Mononuclear cell (primary cell): ENCODE data around the gene TMEM143. TPM values are rescaled to one million over a fixed set of nuclear protein-coding genes. Genes with fewer than 3 reads are reported as not detected.
"Not testable (repeated sequence)": the region's sequence is repeated elsewhere in the genome, so short reads cannot be mapped to it uniquely, and the experiment has no call there.

Source experiments
- H3K27me3 ChIP-seq: 2 replicates; pipeline ENCODE4 v1.6.0; 2011; ENCODE audit warnings: low read length, control low read depth; ENCODE audit not compliant: insufficient read depth
- H3K4me1 ChIP-seq: 2 replicates; pipeline ENCODE4 v1.5.1; 2011; ENCODE audit warnings: mild to moderate bottlenecking, low read length, control low read depth; ENCODE audit not compliant: insufficient read depth
- H3K4me3 ChIP-seq: 2 replicates; pipeline ENCODE4 v1.5.1; 2011; ENCODE audit warnings: mild to moderate bottlenecking, low read length, moderate library complexity
- H3K9me3 ChIP-seq: 2 replicates; pipeline ENCODE4 v1.5.1; 2011; ENCODE audit warnings: low read depth, mild to moderate bottlenecking, control low read depth, low read length
- total RNA-seq: library from RNA; depleted of rRNA; stranded (reverse); fragments of >200 nt; gene quantifications from one replicate; pipeline ENCODE4 v1.2.3, GENCODE V29; 2012

Gene TMEM143
- total RNA-seq, 1 donor, result 3.4 TPM

DNA sequence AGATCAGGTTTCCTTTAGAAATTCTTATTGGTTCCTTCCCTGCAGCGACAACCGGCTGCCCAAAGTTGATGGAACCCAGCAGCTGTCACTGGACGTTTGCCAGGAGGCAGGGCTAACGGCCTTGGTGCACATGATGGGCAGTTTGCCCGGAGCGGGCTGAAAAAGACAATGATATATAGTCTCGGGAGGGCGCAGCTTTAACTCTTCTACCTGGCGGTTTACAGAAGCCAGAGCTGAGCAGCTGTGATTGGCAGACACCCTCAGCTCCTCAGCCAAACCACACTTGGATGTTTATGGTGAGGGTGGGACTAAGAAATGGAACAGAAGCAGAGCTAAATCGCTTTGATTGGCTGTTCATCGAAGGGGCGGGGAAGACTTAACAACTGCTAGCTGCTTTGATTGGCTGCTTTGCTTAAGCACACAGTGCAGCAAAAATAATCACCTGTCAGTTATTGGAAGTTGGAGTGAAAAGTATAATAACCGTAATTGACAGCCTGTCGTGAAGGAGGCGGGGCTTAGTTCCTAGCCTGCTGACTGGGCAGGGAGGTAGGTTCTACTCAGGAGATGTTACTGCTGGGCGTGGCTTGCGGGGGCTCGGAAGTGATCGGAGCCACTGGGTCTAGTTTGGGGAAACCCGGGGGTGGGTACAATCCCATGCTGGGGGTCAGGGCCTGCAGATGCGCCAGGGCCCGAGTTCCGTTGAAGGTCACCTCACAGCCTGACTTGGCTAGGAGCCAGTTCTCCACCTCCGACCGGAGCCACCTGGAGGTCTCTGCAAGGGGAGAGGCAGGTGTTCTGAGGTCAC, 30.9 kb downstream of the TMEM143 start:
- H3K9me3 ChIP-seq, result no peaks in the 10 kb centered on the region
- peak overlapping the region; percentile 52 for H3K4me3 ChIP-seq
- H3K27me3 ChIP-seq, result no peaks in the 10 kb centered on the region
- peaks cover 64% of the 10 kb centered on the region for H3K4me1 ChIP-seq

DNA sequence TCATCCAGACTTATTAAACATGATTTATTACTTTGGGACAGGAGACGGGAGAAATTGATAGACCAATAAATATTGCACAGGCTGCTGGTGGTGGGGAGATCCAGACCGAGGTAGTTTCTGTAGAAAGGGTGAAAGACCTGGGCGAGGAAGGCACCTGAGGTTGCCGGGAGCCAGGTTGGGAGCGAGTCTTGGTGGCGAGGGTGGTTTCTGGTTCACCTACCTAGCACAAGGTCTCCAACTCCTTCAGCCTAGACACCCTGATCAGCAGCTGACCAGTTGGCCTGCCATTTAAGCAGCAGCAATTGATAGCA, 31.4 kb downstream of the TMEM143 start:
- H3K4me1 ChIP-seq, result peaks cover 70% of the 10 kb centered on the region
- peak overlapping the region; percentile 22 for H3K4me3 ChIP-seq
- no peaks in the 10 kb centered on the region for H3K27me3 ChIP-seq
- no peaks in the 10 kb centered on the region for H3K9me3 ChIP-seq

GRCh38 chr19:48330012-48330681, 33.6 kb downstream of the TMEM143 start:
- Histone ChIP-seq H3K9me3 (no peaks in the 10 kb centered on the region), H3K4me3 (peak overlapping the region; percentile 29)

DNA sequence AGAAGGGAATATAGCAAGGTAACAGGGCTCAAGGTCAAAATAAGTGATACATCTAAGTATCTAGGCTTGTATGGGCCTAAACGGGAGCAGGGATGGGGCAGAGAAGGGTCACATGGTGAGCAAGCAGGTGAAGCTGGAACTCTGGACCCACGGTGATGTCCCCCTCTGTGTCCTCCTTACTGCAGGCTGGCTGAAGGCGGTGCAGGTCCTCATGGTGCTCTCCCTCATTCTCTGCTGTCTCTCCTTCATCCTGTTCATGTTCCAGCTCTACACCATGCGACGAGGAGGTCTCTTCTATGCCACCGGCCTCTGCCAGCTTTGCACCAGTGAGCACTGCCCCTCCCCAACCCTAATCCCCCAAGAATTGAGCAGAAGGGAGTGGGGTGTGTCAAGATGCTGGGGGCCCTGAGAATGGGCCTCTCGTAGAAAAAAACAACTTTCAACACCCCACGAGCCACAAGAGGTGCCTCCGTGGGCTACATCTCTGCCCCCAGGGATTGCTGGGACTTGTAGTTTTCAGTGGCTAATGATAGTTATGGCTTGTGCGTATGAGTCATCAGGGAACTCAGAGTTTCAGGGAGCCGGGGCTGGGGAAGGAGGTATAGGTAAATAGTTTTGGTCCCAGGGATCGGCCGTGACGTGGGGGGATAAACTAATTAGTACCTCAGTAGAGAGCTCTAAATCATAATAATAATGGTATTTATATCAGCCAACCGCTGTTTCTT, 34.4 kb downstream of the TMEM143 start:
- Histone ChIP-seq H3K4me3 (peak overlapping the region; percentile 29), H3K27me3 (no peaks in the 10 kb centered on the region), H3K9me3 (no peaks in the 10 kb centered on the region)

More at GRCh38 chr19:48330012-48330681, 33.6 kb downstream of the TMEM143 start:
- Histone ChIP-seq H3K4me1 (peaks cover 83% of the 10 kb centered on the region), H3K27me3 (no peaks in the 10 kb centered on the region)

GRCh38 chr19:48325265-48325910, 38.4 kb downstream of the TMEM143 start, which contains the start of gene EMP3:
Gene EMP3 (plus strand): TSS chr19:48325552. CDS start chr19:48326845, 1,293 bp downstream.
- H3K9me3 ChIP-seq, result no peaks in the 10 kb centered on the region
- H3K27me3 ChIP-seq, result no peaks in the 10 kb centered on the region
- peaks cover 87% of the 10 kb centered on the region for H3K4me1 ChIP-seq
- H3K4me3 ChIP-seq, result peak within 1 kb of the TSS; percentile 92

More for the DNA sequence above, 34.4 kb downstream of the TMEM143 start:
- H3K4me1 ChIP-seq, result peaks cover 86% of the 10 kb centered on the region

GRCh38 chr19:48321622-48322591, 41.8 kb downstream of the TMEM143 start:
- Histone ChIP-seq H3K4me3 (peak overlapping the region; percentile 69), H3K4me1 (peaks cover 59% of the 10 kb centered on the region), H3K9me3 (no peaks in the 10 kb centered on the region), H3K27me3 (no peaks in the 10 kb centered on the region)

DNA sequence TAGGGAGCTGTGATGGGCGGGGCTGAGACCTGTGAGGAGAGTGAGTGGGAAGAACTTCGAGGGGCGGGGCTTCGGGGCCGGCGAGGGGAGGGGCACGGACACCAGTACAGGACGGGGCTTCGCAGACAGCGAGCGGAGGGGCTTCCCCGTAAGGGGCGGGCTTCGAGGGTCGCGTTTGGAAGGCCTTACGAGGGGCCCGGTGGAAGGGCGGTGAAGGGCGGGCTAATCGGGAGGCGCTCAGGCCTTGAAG, 42.4 kb downstream of the TMEM143 start:
- Histone ChIP-seq H3K9me3 (no peaks in the 10 kb centered on the region), H3K4me1 (peaks cover 53% of the 10 kb centered on the region), H3K4me3 (peak overlapping the region; percentile 69), H3K27me3 (no peaks in the 10 kb centered on the region)

- no peaks in the 10 kb centered on the region for H3K27me3 ChIP-seq
- H3K4me3 ChIP-seq, result no peak overlapping the region
- H3K9me3 ChIP-seq, result no peaks in the 10 kb centered on the region
- H3K4me1 ChIP-seq, result peaks cover 47% of the 10 kb centered on the region
Observed at GRCh38 chr19:48319647-48320541, 43.8 kb downstream of the TMEM143 start.

GRCh38 chr19:48318286-48318987, 45.3 kb downstream of the TMEM143 start:
- H3K4me3 ChIP-seq, result no peak overlapping the region
- H3K27me3 ChIP-seq, result no peaks in the 10 kb centered on the region
- H3K4me1 ChIP-seq, result peaks cover 32% of the 10 kb centered on the region
- H3K9me3 ChIP-seq, result no peaks in the 10 kb centered on the region

- H3K4me1 ChIP-seq, result peaks cover 24% of the 10 kb centered on the region
- H3K4me3 ChIP-seq, H3K9me3 ChIP-seq, H3K27me3 ChIP-seq: not testable (repeated sequence)
Observed at GRCh38 chr19:48317708-48317960, 46.1 kb downstream of the TMEM143 start.

DNA sequence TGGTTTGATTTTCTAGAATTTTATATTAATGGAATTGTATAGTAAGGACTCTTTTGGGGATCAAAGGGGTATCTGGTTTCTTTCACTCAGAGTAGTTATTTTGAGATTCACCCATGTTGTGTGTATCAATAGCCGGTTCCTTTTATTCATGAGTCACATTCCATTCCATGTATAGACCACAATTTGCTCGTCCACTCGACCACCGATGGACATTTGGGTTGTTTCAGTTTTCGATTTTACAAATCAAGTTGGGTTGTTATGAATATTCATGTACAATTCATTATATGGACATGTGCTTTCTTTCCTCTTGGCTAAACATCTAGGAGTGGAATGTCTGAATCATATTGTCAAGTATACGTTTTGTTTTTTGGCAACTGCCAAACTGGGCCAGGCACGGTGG, 48.0 kb downstream of the TMEM143 start:
- H3K9me3 ChIP-seq, result no peaks in the 10 kb centered on the region

GRCh38 chr19:48311384-48311783, 52.4 kb downstream of the TMEM143 start:
- Histone ChIP-seq H3K4me1 (no peaks in the 10 kb centered on the region), H3K4me3 (no peak overlapping the region), H3K9me3 (no peaks in the 10 kb centered on the region), H3K27me3 (no peaks in the 10 kb centered on the region)

More for the DNA sequence above, 48.0 kb downstream of the TMEM143 start:
- no peak overlapping the region for H3K4me3 ChIP-seq
- H3K27me3 ChIP-seq, result no peaks in the 10 kb centered on the region
- peaks cover 9% of the 10 kb centered on the region for H3K4me1 ChIP-seq

- Histone ChIP-seq H3K4me1 (no peaks in the 10 kb centered on the region), H3K4me3 (no peak overlapping the region), H3K27me3 (no peaks in the 10 kb centered on the region), H3K9me3 (no peaks in the 10 kb centered on the region)
Observed at GRCh38 chr19:48310227-48310626, 53.5 kb downstream of the TMEM143 start.
